DOHH2 (cell line): ENCODE measurements around the gene AXIN1.
"Not testable (repeated sequence)": the region's sequence is repeated elsewhere in the genome, so short reads cannot be mapped to it uniquely, and the experiment has no call there.

ENCODE experiments used
- H3F3A ChIP-seq: fragments of 200-600 bp; sonication (generic), shearing (Covaris generic); 2 replicates; pipeline ENCODE4 v1.6.0; 2016; ENCODE audit warnings: antibody characterized with exemption, mild to moderate bottlenecking; ENCODE audit not compliant: control insufficient read depth, insufficient read depth
- H3K27ac ChIP-seq: fragments of 200-600 bp; sonication (generic); 2 replicates; pipeline ENCODE4 v1.5.1; 2014; ENCODE audit warnings: low read depth, mild to moderate bottlenecking, low read length, moderate library complexity
- H3K27me3 ChIP-seq: fragments of 200-600 bp; sonication (generic); 2 replicates; pipeline ENCODE4 v1.6.1; 2014; ENCODE audit warnings: mild to moderate bottlenecking, low read length, mixed read lengths; ENCODE audit not compliant: control insufficient read depth
- H3K36me3 ChIP-seq: fragments of 200-600 bp; sonication (generic); 2 replicates; pipeline ENCODE4 v1.6.1; 2014; ENCODE audit warnings: mild to moderate bottlenecking, low read length, moderate library complexity, mixed read lengths; ENCODE audit not compliant: control insufficient read depth
- H3K4me1 ChIP-seq: fragments of 200-600 bp; sonication (generic); 2 replicates; pipeline ENCODE4 v1.6.1; 2014; ENCODE audit warnings: mild to moderate bottlenecking, low read length, mixed read lengths; ENCODE audit not compliant: control insufficient read depth
- H3K4me2 ChIP-seq: fragments of 200-600 bp; sonication (generic); 2 replicates; pipeline ENCODE4 v1.6.0; 2014; ENCODE audit warnings: mild to moderate bottlenecking, low read length, moderate library complexity
- H3K4me3 ChIP-seq: fragments of 200-600 bp; sonication (generic); 2 replicates; pipeline ENCODE4 v1.5.1; 2014; ENCODE audit warnings: mild to moderate bottlenecking, low read length, mixed read lengths
- H3K79me2 ChIP-seq: fragments of 200-600 bp; sonication (generic); 2 replicates; pipeline ENCODE4 v1.6.1; 2014; ENCODE audit warnings: mild to moderate bottlenecking, low read length, mixed read lengths; ENCODE audit not compliant: control insufficient read depth
- H3K9me2 ChIP-seq: fragments of 200-600 bp; sonication (generic); replicated peaks from 2 replicates; pipeline ENCODE4 v1.6.1; 2014; ENCODE audit warnings: mild to moderate bottlenecking, low read length, mixed read lengths; ENCODE audit not compliant: control insufficient read depth
- H3K9me3 ChIP-seq: fragments of 200-600 bp; sonication (generic); 2 replicates; pipeline ENCODE4 v1.6.1; 2014; ENCODE audit warnings: antibody characterized with exemption, low read length, mixed read lengths; ENCODE audit not compliant: control insufficient read depth, insufficient read depth
- H4K20me1 ChIP-seq: fragments of 200-600 bp; sonication (generic); 2 replicates; pipeline ENCODE4 v1.6.0; 2014; ENCODE audit warnings: low read depth, mild to moderate bottlenecking, antibody characterized with exemption, low read length, moderate library complexity; ENCODE audit not compliant: control insufficient read depth, insufficient read depth
- CTCF ChIP-seq: fragments of 200-600 bp; sonication (generic); IDR thresholded peaks from one replicate; pipeline ENCODE4 v1.5.1; 2014; ENCODE audit warnings: antibody characterized with exemption, mild to moderate bottlenecking, low read depth, low read length; ENCODE audit not compliant: poor library complexity, severe bottlenecking
- EZH2phosphoT487 ChIP-seq: fragments of 200-600 bp; sonication (generic); IDR thresholded peaks from 2 replicates; pipeline ENCODE4 v1.6.1; 2017; ENCODE audit warnings: borderline replicate concordance, mild to moderate bottlenecking, antibody characterized with exemption, low read length, moderate library complexity, mixed read lengths

AXIN1 gene

GRCh38 chr16:333406-334094 lies 19.0 kb downstream of the AXIN1 start:
- peaks cover 10% of the 10 kb centered on the region for H4K20me1 ChIP-seq
- no peaks in the 10 kb centered on the region for H3K36me3 ChIP-seq
- no peaks in the 10 kb centered on the region for H3K4me1 ChIP-seq
- TF ChIP-seq EZH2phosphoT487 = no peak
- TF ChIP-seq CTCF = no peak
- no peak overlapping the region for H3K27ac ChIP-seq
- H3F3A ChIP-seq = no peaks in the 10 kb centered on the region
- H3K4me3 ChIP-seq = no peak overlapping the region
- H3K27me3 ChIP-seq = no peaks in the 10 kb centered on the region
- no peak overlapping the region for H3K4me2 ChIP-seq
- H3K9me2 ChIP-seq = no peaks in the 10 kb centered on the region
- peaks cover 85% of the 10 kb centered on the region for H3K79me2 ChIP-seq
- no peaks in the 10 kb centered on the region for H3K9me3 ChIP-seq

- H3K79me2 ChIP-seq = peaks cover 76% of the 10 kb centered on the region
- peaks cover 10% of the 10 kb centered on the region for H3K4me1 ChIP-seq
- H3F3A ChIP-seq, H3K36me3 ChIP-seq, H3K27ac ChIP-seq, H3K9me2 ChIP-seq, H4K20me1 ChIP-seq, H3K4me3 ChIP-seq, H3K27me3 ChIP-seq, H3K9me3 ChIP-seq, H3K4me2 ChIP-seq: not testable (repeated sequence)
Observed at GRCh38 chr16:331181-331814, 21.2 kb downstream of the AXIN1 start.

- Histone ChIP-seq H3K9me2 (no peaks in the 10 kb centered on the region), H3K9me3 (no peaks in the 10 kb centered on the region), H3K27me3 (no peaks in the 10 kb centered on the region), H4K20me1 (peaks cover 10% of the 10 kb centered on the region), H3K27ac (no peak overlapping the region), H3K79me2 (peaks cover 73% of the 10 kb centered on the region), H3K4me3 (no peak overlapping the region), H3K4me2 (no peak overlapping the region), H3F3A (no peaks in the 10 kb centered on the region), H3K36me3 (no peaks in the 10 kb centered on the region), H3K4me1 (peaks cover 13% of the 10 kb centered on the region)
- TF ChIP-seq EZH2phosphoT487 (no peak), CTCF (no peak)
Observed at GRCh38 chr16:330741-331140, 21.8 kb downstream of the AXIN1 start.
